ENCODE data around the gene TFF3.

Gene TFF3

GRCh38 chr21:42332557-42333317 is 17.5 kb upstream of the TFF3 start:
- Mint-ChIP-seq H3K27ac (no peak overlapping the region), H3K36me3 (ENCODE audit: low read depth) (peaks cover 8% of the 10 kb centered on the region), H3K4me1 (peaks cover 23% of the 10 kb centered on the region), H3K4me3 (no peak overlapping the region), H3K9me3 (peaks cover 36% of the 10 kb centered on the region), H3K27me3 (ENCODE audit: low read depth, poor library complexity) (peaks cover 6% of the 10 kb centered on the region)
- DNase-seq = no peak
- no peak for TF ChIP-seq CTCF (IDR thresholded peaks at IDR 0.05)

GRCh38 chr21:42331660-42332059 is 16.5 kb upstream of the TFF3 start:
- H3K36me3 Mint-ChIP-seq (ENCODE audit: low read depth) = peaks cover 8% of the 10 kb centered on the region
- TF ChIP-seq CTCF (IDR thresholded peaks at IDR 0.05) = no peak

GRCh38 chr21:42330380-42331371 is 15.5 kb upstream of the TFF3 start:
- no peak for TF ChIP-seq CTCF (IDR thresholded peaks at IDR 0.05)
- Mint-ChIP-seq H3K4me1 (peaks cover 9% of the 10 kb centered on the region), H3K27ac (no peak overlapping the region), H3K4me3 (no peak overlapping the region), H3K9me3 (peaks cover 38% of the 10 kb centered on the region), H3K27me3 (ENCODE audit: low read depth, poor library complexity) (peaks cover 10% of the 10 kb centered on the region), H3K36me3 (ENCODE audit: low read depth) (peaks cover 9% of the 10 kb centered on the region)
- no peak for DNase-seq

More at GRCh38 chr21:42331660-42332059, 16.5 kb upstream of the TFF3 start:
- DNase-seq = no peak
- Mint-ChIP-seq H3K27ac (no peak overlapping the region), H3K4me3 (no peak overlapping the region), H3K27me3 (ENCODE audit: low read depth, poor library complexity) (peaks cover 7% of the 10 kb centered on the region), H3K4me1 (peaks cover 17% of the 10 kb centered on the region), H3K9me3 (peaks cover 36% of the 10 kb centered on the region)

- Mint-ChIP-seq H3K4me3 (no peak overlapping the region), H3K27me3 (ENCODE audit: low read depth, poor library complexity) (peaks cover 19% of the 10 kb centered on the region), H3K4me1 (peaks cover 11% of the 10 kb centered on the region), H3K9me3 (peaks cover 25% of the 10 kb centered on the region), H3K36me3 (ENCODE audit: low read depth) (peaks cover 8% of the 10 kb centered on the region), H3K27ac (no peak overlapping the region)
- no peak for DNase-seq
- TF ChIP-seq CTCF (IDR thresholded peaks at IDR 0.05) = no peak
Observed at GRCh38 chr21:42324896-42325295, 9.7 kb upstream of the TFF3 start.

- Mint-ChIP-seq H3K4me3 (no peak overlapping the region), H3K36me3 (ENCODE audit: low read depth) (peaks cover 4% of the 10 kb centered on the region), H3K27ac (no peak overlapping the region), H3K27me3 (ENCODE audit: low read depth, poor library complexity) (peaks cover 19% of the 10 kb centered on the region), H3K4me1 (peaks cover 24% of the 10 kb centered on the region), H3K9me3 (peaks cover 17% of the 10 kb centered on the region)
- no peak for TF ChIP-seq CTCF (IDR thresholded peaks at IDR 0.05)
- no peak for DNase-seq
Observed at GRCh38 chr21:42321845-42322244, 6.6 kb upstream of the TFF3 start.
